ENCODE data around the gene CPA5.

- TF ChIP-seq CTCF (conservative IDR thresholded peaks at IDR 0.05; ENCODE audit: low read depth, low read length) (no peak), EZH2 (IDR thresholded peaks at IDR 0.05; ENCODE audit: low read length, unreplicated experiment) (no peak), EZH2phosphoT487 (IDR thresholded peaks at IDR 0.05; ENCODE audit: borderline replicate concordance, low read length) (no peak)
Observed at GRCh38 chr7:130387306-130387627, 42.7 kb downstream of the CPA5 start.
